GM19395 (cell line): ENCODE measurements around the gene POLR1E.
"Not testable (repeated sequence)": the region's sequence is repeated elsewhere in the genome, so short reads cannot be mapped to it uniquely, and the experiment has no call there.

Source experiments
- ATAC-seq: cut with Tn5 transposase; IDR thresholded peaks from one replicate; pipeline ENCODE4 v1.9.1; 2021; ENCODE audit warnings: mild to moderate bottlenecking, moderate library complexity; ENCODE audit not compliant: unreplicated experiment

POLR1E gene

GRCh38 chr9:37499297-37499696, 13.5 kb downstream of the POLR1E start:
- ATAC-seq = no peak

- no peak for ATAC-seq
Observed at GRCh38 chr9:37501957-37502596, 16.3 kb downstream of the POLR1E start.

DNA sequence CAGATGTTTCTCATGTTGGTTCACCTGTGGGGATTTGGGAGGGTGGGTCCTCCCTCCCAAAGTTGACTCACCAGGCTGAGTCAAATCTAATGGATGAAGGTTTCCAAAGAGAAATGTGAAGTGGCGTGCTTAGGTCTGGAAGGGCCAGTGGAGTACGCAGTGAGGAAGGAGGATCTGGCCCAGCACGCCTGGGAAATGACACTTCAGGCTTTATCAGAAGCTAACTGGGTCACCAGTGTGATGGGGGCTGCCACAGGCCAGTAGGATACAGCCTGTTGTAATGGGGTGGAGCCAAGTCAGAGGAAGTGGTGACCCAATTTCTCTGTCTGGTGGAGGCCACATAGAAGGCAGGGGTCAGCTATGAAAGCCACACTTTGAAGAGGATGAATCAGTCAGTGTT, 18.0 kb downstream of the POLR1E start:
- no peak for ATAC-seq

GRCh38 chr9:37504605-37505004, 18.9 kb downstream of the POLR1E start:
- no peak for ATAC-seq

GRCh38 chr9:37507566-37508134, 21.9 kb downstream of the POLR1E start:
- no peak for ATAC-seq

GRCh38 chr9:37508135-37508833, 22.5 kb downstream of the POLR1E start:
- no peak for ATAC-seq

GRCh38 chr9:37508834-37509206, 23.1 kb downstream of the POLR1E start:
- no peak for ATAC-seq

DNA sequence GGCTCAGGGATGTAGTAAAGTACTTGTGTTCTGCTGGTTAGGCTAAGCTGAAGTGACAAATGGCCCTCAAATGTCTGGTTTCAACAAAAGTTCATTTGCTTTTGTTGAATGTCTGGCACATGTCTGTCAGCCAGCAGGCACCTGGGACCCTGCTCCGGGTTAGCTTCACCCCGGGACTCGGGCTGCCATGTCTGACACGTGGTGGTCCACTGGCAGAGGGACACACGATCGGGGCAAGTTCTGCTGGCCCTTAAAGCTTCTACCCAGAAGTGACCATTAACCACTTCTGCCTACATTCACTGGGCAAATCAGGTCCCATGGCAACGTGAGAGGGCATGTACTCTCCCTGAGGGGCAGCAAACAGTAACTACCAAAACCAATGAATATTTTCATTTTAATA, 23.8 kb downstream of the POLR1E start:
- ATAC-seq = no peak

DNA sequence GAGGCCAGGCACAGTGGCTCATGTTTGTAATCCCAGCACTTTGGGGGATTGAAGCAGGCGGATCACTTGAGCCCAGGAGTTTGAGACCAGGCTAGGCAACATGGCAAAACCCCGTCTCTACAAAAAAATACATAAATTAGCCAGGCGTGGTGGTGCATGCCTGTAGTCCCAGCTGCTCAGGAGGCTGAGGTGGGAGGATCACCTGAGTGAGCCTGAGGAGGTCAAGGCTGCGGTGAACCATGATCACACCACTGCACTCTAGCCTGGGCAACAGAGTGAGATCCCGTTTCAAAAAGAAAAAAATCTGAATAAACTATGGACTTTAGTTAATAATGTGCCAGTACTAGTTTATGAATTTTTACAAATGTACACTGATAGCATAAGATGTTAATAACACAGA, 24.3 kb downstream of the POLR1E start:
- ATAC-seq = not testable (repeated sequence)

DNA sequence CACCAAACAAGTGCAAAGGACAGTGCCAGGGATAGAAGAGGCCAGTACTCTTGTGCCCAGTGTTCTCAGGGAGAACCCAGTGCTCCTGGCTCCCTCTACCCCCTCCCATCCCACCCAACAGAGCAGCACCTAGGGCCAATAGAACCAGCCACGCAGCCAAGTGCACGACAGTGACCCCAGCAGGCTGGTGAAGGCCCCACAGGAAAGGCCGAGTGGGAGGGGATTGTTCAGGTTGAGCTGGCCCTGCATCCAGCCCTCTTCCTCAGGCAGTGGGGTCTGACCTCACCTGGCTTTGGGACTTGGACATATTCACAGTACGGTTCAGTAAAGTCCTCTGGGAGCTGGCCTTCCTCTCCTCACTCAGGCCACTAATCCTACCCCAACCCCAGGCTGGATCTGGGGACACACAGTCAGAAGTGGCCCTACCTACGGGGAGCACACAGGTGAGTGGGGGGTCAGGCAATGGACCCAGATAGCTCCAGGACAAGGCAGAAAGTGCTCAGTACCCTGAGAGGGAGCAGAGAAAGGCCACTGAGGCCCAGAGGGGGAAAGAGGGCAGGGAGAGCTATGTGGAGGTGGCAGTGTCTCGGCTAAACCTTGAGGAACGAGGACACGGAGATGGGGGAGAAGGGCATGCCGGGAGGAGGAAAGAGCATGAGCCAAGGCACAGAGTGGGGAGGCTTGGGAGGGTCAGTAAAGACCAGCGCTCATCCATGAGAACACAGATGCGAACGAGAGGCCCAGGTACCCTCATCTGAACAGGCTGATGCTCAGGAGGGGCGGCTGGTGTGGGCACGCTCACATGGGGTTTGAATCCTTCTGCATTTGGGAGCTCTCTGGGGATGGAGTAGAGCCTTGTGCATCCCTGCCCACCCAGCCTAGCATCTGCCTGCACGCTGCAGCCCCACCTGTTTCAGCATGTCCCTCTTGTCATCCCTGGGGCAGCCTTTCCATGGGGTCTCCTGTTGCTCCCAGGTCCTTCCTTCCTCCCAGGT, 25.6 kb downstream of the POLR1E start:
- ATAC-seq = no peak

GRCh38 chr9:37512437-37512836, 26.7 kb downstream of the POLR1E start:
- ATAC-seq = no peak

DNA sequence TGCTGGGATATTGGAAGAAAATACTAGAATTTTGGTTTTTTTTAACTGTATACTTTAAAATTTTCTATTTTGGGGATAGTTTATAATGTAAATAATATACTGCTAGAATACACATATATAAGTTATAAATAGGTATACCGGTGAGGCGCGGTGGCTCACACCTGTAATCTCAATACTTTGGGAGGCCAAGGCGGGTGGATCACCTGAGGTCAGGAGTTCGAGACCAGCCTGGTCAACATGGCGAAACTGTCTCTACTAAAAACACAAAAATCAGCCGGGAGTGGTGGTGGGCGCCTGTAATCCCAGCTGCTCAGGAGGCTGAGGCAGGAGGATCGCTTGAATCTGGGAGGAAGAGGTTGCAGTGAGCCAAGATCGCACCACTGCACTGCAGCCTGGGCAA, 28.7 kb downstream of the POLR1E start:
- ATAC-seq = not testable (repeated sequence)

DNA sequence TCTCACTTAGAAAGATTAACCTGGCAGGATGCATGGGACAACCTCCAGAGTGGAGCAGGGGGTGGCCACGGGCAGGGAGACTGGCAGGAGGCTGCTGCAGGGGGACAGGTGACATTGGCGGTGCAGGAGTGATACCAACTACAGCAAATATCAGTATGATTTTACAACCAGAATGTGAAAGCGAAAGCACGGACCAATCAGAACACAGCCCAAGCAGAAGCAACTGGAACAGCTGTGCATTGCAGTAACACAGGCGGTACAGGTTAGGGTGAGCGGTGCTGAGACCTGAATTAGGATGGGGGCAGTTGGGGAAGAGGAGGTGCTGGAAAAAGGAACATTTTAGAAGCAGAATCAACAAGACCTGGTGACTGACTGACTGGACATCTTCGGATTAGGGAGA, 29.3 kb downstream of the POLR1E start:
- ATAC-seq = no peak

- ATAC-seq = no peak
Observed at GRCh38 chr9:37515620-37516258, 30.0 kb downstream of the POLR1E start.

GRCh38 chr9:37517923-37518322, 32.2 kb downstream of the POLR1E start:
- ATAC-seq = no peak

GRCh38 chr9:37520641-37521040, 34.9 kb downstream of the POLR1E start:
- ATAC-seq = no peak

DNA sequence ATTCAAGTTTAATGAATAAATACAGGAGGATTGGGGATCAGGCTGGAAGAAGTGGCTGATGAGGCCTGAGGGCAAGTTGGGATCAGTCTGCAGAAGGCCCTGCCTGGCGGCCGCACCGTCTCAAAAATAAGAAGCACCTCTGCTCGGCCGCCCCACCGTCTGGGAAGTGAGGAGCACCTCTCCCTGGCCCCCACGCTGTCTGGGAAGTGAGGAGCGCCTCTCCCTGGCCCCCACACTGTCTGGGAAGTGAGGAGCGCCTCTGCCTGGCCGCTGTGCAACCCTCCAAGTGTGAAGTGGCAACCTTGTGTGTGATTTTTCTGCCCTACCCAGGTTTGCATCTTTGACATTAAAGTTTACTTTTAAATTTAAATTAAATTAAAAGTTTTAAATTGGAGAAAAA, 35.4 kb downstream of the POLR1E start:
- no peak for ATAC-seq

GRCh38 chr9:37522971-37523370, 37.2 kb downstream of the POLR1E start:
- no peak for ATAC-seq

GRCh38 chr9:37523916-37524315, 38.2 kb downstream of the POLR1E start:
- ATAC-seq = no peak

- peak; percentile 70 for ATAC-seq
Observed at GRCh38 chr9:37528652-37529471, 43.1 kb downstream of the POLR1E start.
